Measurements from ENCODE around the gene RILPL2.
A peak's percentile ranks its signal among the peaks of the same experiment; 100 is the strongest.

Gene RILPL2

DNA sequence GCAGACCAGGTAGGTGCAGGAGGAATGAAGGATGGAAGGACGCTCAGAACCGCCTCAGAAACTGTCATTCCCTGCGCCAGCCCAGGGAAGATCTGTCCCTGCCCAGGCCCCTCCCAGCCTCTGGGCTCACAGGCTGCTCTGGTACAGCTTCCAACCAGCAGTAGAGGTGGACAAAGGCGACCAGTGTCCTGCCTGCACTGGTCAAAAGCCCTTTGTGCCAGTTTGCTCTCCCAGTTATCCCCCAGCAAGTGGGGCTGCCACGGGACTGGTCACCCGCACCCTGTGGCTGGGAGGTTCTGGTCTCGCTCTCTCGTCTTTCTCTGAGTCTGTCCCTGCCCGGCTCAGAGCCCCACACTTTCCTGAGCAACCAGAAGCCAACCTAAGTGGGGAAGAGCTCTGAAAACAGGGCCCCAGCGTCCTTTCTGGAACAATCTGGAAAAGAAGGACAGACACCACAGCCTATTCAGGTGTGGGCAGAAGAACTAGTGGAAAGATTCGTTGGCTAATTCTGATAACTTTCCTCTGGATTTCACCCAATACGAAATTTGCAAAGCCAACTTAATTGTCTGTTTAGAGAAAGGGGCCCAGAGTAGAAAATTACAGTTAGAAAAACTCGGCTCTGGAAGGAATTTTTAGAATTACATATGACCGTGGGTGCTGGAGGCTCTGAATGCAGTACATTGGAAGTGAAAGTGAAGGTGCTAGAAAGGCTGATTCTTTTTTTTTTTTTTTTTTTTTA, 43.1 kb upstream of the RILPL2 start:
- DNase-seq, result peak in 1 of 2 donors; percentile 74
- H3K4me3 ChIP-seq, result peak overlapping the region; percentile 38 to 41
- TF ChIP-seq, protein P1, sequence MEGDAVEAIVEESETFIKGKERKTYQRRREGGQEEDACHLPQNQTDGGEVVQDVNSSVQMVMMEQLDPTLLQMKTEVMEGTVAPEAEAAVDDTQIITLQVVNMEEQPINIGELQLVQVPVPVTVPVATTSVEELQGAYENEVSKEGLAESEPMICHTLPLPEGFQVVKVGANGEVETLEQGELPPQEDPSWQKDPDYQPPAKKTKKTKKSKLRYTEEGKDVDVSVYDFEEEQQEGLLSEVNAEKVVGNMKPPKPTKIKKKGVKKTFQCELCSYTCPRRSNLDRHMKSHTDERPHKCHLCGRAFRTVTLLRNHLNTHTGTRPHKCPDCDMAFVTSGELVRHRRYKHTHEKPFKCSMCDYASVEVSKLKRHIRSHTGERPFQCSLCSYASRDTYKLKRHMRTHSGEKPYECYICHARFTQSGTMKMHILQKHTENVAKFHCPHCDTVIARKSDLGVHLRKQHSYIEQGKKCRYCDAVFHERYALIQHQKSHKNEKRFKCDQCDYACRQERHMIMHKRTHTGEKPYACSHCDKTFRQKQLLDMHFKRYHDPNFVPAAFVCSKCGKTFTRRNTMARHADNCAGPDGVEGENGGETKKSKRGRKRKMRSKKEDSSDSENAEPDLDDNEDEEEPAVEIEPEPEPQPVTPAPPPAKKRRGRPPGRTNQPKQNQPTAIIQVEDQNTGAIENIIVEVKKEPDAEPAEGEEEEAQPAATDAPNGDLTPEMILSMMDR (IDR thresholded peaks at IDR 0.05), result no peak
- H3K27me3 ChIP-seq, result no peaks in the 10 kb centered on the region
- peak overlapping the region; percentile 90 to 92 for H3K27ac ChIP-seq
- peaks cover 0 to 44% (median 12%) of the 10 kb centered on the region in 3 donors for H3K36me3 ChIP-seq
- intact Hi-C loops (cut with DNase I; ENCODE audit: low total_unique reads), result loop anchor here (10.0 kb wide), 1 partner anchor 115 kb away; the partner anchor contains the start of gene SBNO1
- no peaks in the 10 kb centered on the region for H3K9me3 ChIP-seq
- peaks cover 0 to 76% (median 37%) of the 10 kb centered on the region in 4 donors for H3K4me1 ChIP-seq

DNA sequence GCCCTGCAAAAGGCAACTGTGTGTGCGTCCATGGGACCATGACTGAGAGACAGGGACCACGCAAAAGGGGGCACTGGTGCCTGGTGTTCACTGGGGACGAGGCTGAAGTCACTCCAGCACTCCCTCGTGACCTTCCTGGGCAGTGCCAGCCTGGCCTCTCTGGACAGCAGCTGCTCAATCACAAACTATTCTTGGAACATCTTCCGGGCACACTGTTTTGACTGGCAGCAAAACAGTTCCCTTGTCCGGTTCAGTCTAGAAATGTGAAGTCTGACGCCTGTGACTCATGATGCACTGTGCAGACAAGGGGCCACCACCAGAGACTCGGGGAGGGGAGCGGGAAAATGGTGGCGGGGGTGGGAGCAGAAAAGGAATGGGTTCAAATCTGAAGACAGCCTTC, 42.3 kb upstream of the RILPL2 start:
- Histone ChIP-seq H3K27me3 (no peaks in the 10 kb centered on the region), H3K4me3 (peak overlapping the region; percentile 38 to 41), H3K4me1 (peaks cover 0 to 80% (median 42%) of the 10 kb centered on the region in 4 donors), H3K27ac (peak overlapping the region; percentile 90 to 92), H3K9me3 (no peaks in the 10 kb centered on the region), H3K36me3 (peaks cover 0 to 40% (median 8%) of the 10 kb centered on the region in 3 donors)
- peak; percentile 79 to 94 for DNase-seq
- intact Hi-C loops (cut with DNase I; ENCODE audit: low total_unique reads), result no loop called here
- TF ChIP-seq, protein P1 (IDR thresholded peaks at IDR 0.05), result peak in 1 of 2 experiments; percentile 10

DNA sequence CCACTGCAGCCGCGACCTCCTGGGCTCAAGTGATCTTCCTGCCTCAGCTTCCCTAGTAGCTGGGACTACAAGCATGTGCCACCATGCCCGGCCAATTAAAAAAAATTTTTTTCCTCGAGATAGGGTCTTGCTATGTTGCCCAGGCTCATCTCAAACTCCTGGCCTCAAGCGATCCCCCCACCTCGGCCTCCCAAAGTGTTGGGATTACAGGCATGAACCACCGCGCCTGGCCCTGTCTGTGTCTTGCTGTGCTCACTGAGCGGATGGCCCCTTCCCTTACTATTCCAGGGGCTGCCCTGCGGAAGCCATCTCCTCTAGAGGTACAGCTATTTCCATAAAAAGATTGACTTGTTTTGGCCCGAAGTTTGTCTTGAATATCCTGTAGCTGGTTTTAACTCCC, 41.6 kb upstream of the RILPL2 start:
- TF ChIP-seq, protein P1 (IDR thresholded peaks at IDR 0.05), result no peak
- Histone ChIP-seq H3K27me3 (no peaks in the 10 kb centered on the region), H3K4me3 (peak overlapping the region in 1 of 2 donors; percentile 15), H3K36me3 (peaks cover 0 to 38% (median 5%) of the 10 kb centered on the region in 3 donors), H3K4me1 (peaks cover 0 to 73% (median 42%) of the 10 kb centered on the region in 4 donors), H3K9me3 (no peaks in the 10 kb centered on the region), H3K27ac (peak overlapping the region; percentile 90 to 92)
- no peak for DNase-seq
- intact Hi-C loops (cut with DNase I; ENCODE audit: low total_unique reads), result no loop called here

DNA sequence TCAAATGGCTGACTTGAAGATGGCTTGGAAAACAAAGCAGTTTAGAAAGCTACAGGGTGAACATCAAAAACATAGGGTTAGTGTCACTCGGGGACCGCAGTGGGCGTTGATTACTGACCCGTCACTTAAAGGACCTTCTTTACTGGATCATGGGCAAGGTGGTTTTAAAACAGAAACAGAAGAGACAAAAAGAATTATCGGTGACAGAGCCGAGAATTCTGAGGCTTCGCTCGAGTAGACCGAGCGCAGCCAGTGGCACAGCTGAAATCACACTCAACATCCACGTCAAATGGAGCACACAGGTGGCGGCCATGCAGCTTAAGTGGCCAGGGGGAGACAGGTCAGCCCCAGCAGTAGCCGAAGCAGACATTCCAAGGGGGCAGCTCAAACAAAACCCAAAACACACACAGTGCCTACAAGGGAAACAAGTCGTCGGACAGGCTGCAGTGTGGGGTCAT, 38.8 kb upstream of the RILPL2 start:
- H3K27me3 ChIP-seq, result no peaks in the 10 kb centered on the region
- peak overlapping the region; percentile 46 to 60 for H3K27ac ChIP-seq
- DNase-seq, result no peak
- H3K4me1 ChIP-seq, result peaks cover 0 to 46% (median 30%) of the 10 kb centered on the region in 4 donors
- H3K4me3 ChIP-seq, result no peak overlapping the region
- TF ChIP-seq, protein P1 (IDR thresholded peaks at IDR 0.05), result no peak
- peaks cover 19 to 59% (median 24%) of the 10 kb centered on the region in 3 donors for H3K36me3 ChIP-seq
- H3K9me3 ChIP-seq, result no peaks in the 10 kb centered on the region
- intact Hi-C loops (cut with DNase I; ENCODE audit: low total_unique reads), result no loop called here

DNA sequence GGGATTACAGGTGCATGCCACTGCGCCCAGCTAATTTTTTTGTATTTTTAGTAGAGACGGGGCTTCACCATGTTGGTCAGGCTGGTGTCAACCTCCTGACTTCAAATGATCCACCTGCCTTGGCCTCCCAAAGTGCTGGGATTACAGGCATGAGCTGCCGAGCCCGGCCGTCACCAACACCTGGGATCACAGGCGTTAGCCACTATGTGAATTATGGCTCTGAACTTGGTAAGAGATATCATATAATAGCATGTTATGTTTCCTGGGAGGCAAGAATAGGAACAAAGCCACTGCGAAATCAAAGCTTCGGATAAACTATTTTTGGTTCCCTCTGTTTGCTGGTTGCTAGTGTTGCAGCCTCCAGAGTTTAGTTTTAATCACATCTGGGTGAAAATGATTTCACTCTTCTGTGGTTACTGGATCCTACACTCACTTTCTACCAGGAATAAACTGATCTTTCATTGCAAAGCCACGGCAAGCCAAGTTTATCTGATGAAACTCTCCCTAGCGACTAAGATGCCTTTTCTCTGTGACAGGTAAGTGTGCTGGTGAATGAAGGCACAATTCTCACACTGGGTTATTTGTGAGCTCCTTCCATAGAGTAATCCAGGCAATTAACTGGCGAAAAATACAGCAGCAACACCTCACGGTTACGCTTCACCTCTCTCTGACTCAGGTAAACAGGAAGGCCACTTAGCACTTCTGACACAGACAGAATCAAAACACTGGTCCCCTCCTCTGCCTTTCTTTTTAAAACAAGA, 38.2 kb upstream of the RILPL2 start:
- Histone ChIP-seq H3K4me1 (peaks cover 0 to 40% (median 27%) of the 10 kb centered on the region in 4 donors), H3K36me3 (peaks cover 19 to 65% (median 24%) of the 10 kb centered on the region in 3 donors), H3K4me3 (no peak overlapping the region), H3K27me3 (no peaks in the 10 kb centered on the region), H3K9me3 (no peaks in the 10 kb centered on the region), H3K27ac (peak overlapping the region; percentile 46 to 60)
- no peak for DNase-seq
- intact Hi-C loops (cut with DNase I; ENCODE audit: low total_unique reads), result no loop called here
- TF ChIP-seq, protein P1 (IDR thresholded peaks at IDR 0.05), result no peak
